ENCODE measurements around the gene TBC1D16.

GRCh38 chr17:79955691-79956440, 79.8 kb downstream of the TBC1D16 start:
- TF ChIP-seq EZH2 (IDR thresholded peaks at IDR 0.05; ENCODE audit: insufficient read depth, poor library complexity, severe bottlenecking): no peak
- no peak for TF ChIP-seq EZH2phosphoT487 (IDR thresholded peaks at IDR 0.05; ENCODE audit: insufficient read depth, low read depth)

Measured in GM23248 (cell line).